NCI-H69 (cell line): ENCODE data around the gene PLK5.

Source experiments
- DNase-seq: peaks from one replicate; lab custom pipeline; 2025; lab: John Stamatoyannopoulos, UW

The PLK5 gene, protein sequence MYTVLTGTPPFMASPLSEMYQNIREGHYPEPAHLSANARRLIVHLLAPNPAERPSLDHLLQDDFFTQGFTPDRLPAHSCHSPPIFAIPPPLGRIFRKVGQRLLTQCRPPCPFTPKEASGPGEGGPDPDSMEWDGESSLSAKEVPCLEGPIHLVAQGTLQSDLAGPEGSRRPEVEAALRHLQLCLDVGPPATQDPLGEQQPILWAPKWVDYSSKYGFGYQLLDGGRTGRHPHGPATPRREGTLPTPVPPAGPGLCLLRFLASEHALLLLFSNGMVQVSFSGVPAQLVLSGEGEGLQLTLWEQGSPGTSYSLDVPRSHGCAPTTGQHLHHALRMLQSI

DNA sequence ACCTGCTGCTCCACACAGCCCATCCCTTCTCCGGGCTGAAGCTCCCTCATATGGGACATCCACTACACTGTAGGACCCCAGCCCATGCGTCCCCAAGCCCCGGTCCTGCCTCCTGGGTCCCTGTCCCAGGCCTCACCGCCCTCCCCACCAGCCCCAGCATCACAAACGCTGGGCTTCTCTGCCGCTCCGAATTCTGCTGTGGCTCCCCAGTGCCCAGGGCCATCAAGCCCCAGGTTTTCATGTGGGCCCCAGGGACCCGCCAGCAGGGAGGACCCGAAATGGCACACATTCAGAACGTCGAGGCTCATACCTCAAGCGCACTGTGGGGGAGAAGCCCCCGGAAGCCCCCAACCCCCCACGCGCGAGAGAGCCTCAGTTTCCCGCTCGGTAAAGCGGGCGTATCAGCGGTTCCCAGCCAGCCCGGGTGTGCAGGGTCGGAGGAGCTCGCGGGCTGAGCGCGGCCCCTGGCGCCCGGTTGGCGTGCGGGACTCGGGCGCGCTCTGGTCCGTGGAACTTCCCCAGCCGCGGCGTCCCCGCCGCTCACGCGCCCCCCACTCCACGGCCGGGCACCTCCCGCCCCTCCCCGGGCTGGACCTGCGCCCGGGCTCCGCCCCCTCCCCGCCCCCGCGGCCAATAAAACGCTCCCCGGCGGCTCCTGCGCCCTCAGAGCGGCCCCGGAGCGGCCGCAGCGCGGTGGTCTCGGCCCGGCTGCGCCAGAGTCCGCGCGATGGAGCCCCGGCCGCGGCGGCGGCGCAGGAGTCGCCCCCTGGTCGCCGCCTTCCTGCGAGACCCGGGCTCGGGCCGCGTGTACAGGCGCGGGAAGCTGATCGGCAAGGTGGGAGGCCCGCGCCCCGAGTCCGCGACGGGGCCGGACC, at the start of gene PLK5:
TSS of gene PLK5 (plus strand) at position 666 of the 875 bp plus-strand sequence. CDS start 2,920 bp downstream, outside the sequence.
- DNase-seq, result no peak

DNA sequence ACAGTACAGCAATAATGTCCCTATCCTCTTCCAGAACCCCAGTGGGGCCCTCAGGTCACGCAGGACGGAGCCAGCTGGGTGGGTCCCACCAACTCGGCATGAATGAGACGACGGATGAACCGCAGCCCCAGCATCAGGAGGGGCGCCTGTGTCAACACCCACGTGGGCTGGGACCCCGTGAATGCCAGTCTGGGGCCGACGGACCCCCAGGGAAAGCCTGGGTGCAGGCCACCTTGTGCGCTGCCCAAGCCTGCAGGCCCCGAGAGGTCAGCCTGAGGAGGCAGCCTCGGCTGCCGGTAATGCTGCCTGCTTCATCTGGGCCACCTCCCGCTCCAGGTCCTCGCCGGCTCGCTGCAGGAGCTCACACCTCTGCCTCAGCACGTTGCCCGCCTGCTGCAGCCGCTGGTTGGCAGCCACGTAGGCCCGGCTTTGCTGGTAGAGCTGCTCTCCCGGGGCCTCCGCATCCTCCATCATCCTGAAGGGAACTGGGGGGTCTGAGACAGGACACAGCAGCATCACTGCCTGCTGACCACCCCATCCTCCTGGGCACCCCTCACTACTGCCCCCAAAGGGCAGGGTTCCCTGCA, 49.0 kb upstream of the PLK5 start:
- no peak for DNase-seq

DNA sequence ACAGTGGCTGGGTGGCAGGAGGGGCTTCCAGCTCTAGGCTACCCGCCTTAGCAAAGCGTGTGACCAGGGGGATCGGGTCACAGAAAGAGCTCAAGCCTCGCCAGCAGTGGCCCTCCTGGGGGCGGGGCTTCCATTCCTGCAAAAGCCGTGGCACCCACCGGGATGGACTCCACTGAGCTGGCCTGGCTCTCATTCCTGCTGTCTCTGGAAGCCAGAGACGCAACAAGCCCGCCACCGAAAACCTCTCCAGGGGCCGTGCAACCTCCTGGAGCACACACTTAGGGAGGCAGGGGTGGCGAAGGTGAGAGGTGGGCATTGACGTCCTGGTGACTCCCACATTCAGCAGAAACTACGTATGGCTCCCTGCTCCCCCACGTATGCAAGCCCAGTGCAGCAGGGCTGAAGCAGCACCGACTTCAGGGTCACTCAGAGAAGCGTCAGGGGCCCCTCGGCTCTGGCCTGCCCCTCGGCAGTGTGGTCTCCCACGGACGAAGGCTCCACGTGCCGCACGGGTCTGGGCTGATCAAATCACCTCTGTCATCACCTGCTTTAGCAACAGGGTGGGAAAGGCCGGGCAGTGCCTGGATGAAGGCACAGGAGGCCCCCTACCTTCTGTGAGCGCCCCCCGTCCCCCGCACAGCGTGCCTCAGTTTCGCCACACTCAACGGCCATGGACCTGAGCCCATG, 48.0 kb upstream of the PLK5 start:
- DNase-seq, result no peak

DNA sequence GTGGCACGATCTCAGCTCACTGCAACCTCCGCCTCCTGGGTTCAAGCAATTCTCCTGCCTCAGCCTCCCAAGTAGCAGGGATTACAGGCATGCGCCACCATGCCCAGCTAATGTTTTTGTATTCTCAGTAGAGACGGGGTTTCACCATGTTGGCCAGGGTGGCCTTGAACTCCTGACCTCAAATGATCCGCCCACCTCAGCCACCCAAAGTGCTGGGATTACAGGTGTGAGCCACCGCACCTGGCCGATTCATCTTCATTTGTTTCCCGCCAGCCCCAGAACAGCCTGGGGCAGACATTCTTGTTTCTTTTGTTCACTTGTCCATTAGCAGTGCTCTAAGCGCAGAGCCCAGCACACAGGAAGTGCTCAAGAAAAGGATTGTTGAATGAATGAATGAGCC, 46.8 kb upstream of the PLK5 start:
- DNase-seq, result peak; percentile 26

DNA sequence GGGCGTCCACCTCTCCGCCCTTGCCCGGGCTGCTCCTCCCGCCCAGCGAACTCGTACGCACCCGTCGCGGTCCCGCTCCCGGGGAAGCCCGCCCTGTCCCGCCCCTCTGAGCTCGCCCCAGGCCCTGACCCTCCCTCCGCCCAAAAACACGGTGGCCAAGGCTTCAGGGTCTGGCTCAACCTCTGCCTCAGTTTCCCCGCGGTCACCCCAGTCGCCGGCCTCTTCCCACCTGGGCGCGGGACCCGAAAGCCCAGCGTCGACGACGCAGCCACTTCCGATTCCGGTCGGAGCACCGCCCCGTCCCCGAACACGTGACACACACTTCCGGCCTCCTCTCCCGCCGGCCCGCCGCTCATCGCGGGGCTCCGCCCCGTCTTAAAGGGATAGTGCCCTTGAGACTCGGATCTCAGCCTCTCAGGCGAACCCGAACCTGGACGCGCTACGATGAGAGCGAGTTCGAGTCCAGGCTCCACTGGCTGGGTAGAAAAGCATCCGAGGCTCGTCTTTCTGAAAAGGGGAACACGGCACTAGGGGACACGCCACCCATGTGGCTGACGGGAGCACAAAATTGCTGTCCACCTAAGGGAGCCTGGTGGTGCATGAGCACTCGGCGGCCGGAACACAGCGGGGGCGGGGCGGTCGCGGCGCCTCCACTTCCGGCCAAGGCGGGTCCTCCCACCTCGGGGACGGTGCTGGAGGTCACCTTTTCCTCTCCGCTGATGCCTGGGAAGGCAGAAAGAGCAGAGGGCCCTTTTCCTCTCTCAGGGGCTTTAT, 44.8 kb upstream of the PLK5 start, which contains the start of gene C19orf25:
TSS of gene C19orf25 (minus strand) at position 282 of the 774 bp plus-strand sequence. CDS start 312 bp downstream, outside the sequence.
- peak; percentile 98 for DNase-seq

DNA sequence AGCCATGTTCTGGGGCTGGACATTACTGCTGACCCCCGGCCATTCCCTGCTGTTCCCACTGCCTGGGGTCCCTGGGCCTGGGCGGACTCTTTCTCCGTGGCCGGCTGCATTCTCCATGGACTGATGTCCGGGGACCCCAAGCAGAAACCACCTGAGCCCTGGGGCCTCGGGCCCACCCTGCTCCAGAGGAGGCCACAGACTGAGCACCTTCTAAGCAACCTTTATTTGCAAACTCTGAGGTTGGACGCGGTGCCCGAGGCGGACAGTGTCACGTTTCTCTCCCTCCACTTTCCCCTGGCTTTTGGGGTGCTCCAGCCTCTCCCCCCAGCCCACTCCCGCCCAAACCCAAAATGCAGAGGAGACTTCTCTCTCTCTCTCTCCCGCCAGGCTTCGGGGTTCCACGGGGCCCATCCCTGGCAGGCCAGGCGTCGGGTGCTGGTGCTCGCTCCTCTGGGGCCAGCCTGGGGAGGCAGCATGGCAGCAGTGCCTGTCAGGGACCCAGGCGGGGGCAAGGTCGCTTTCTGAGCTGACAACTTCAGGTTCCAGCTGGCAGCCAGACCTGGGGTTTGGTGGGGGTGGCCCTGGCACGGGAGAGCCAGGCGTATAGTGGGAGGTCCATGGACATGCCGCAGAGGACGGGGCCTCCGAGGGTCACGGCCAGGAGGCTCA, 42.5 kb upstream of the PLK5 start:
- no peak for DNase-seq

DNA sequence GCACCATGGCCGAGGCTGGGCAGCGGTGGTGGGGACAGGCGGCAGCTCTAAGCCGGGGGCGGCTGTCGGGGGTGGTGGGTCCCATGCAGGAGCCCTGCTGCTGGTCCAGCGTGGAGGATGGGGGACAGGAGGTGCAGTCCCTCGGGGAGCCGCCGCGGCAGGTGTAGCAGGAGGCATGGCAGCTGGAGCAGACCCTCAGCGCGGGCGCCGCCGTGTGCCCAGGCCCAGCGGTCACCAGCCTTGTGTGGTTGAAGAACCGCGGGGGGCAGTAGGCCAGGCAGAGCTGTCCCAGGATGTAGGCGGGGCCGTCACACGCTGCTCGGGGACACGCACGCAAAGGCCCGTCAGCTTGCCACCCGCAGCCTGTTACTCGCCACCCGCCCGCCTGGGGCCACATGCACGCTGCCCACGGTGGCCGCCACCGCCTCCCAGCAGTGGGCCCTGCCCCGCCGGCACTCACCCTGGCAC, 42.0 kb upstream of the PLK5 start:
- DNase-seq, result peak; percentile 42

DNA sequence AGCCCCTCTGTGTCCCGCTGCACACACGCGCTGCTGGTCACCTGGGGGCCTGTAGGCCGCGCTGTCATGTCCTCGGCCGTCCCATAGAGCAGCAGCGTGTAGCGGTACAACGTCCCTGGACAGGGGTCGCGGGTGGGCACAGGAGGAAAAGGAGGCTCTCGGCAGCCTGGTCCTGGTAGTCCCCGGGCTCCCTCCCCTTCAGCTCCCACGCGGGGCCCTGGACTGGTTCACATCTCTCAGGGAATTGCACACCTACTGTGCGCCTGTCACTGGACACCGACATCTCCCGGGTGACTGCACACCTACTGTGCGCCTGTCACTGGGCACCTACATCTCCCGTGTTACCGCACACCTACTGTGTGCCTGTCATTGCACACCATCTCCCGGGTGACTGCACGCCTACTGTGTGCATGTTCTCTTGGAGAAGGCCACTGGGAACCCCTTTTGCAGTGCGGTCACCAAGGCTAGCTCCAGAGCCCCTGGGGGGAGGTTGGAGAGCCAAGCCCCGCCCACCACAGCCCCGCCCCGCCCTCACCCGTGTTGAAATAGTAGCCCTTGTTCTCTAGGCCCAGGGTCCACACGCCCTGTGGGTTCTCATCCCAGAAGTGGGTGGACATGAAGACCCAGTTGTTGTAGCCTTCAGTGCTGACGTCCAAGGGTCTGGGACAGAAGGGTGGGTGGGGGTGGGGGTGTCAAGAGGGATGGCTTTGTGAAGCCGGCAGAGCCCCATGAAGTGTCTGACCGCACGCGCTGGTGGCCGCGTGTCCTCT, 41.3 kb upstream of the PLK5 start:
- DNase-seq, result no peak

DNA sequence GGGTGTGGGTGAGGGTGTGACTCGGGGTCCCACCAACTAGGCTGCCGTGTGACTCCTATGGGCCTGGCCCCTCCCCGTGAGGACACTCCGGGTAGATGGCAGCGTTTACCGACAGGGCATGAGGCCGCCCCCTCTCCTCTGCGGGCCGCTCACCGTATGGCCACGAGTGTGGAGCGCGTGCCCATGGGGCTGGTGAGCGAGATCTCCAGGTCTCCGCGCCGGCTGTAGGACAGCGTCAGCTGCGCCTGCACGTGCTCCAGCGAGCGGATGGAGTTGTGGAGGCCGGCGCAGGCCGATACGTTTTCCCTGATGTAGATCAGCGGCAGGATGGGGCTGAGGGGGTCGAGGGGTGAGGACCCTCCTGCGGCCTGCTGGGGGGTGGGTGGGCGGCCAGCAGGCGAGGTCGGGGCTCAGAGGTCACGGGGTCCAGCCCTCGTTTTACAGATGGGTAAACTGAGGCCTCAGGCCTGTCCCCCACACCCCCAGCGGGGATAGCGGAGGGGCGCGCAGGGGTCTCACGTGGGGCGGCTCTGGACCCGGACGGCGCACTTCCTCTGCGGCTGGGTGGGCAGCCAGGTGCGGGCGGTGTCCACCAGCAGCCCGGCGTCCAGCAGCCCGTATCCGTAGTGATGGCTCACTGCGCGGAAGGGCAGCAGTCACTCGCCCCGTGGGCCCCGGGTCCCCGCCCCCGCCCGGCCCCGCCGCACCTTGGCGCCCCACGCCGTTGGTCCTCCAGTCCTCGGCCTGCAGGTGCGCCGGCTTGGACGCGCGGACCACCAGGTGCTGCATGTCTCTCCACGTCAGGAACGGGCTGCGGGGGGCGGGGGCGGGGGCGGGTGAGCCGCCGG, 40.5 kb upstream of the PLK5 start:
- DNase-seq, result no peak

DNA sequence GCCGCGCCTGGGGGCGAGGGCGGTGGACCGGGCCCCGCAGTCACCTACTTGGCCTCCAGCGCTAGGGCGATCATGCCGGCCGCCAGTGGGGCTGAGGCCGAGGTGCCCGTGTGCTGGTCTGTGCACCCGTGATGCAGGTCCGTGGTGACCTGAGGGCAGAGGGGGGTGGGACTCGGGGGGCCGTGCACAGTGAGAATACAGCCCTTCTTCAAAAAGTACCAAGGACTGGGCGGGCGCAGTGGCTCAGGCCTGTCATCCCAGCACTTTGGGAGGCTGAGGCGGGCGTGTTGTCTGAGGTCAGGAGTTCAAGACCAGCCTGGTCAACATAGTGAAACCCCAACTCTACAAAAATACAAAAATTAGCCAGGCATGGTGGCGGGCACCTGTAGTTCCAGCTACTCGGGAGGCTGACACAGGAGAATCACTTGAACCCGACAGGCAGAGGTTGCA, 39.9 kb upstream of the PLK5 start:
- DNase-seq, result no peak

DNA sequence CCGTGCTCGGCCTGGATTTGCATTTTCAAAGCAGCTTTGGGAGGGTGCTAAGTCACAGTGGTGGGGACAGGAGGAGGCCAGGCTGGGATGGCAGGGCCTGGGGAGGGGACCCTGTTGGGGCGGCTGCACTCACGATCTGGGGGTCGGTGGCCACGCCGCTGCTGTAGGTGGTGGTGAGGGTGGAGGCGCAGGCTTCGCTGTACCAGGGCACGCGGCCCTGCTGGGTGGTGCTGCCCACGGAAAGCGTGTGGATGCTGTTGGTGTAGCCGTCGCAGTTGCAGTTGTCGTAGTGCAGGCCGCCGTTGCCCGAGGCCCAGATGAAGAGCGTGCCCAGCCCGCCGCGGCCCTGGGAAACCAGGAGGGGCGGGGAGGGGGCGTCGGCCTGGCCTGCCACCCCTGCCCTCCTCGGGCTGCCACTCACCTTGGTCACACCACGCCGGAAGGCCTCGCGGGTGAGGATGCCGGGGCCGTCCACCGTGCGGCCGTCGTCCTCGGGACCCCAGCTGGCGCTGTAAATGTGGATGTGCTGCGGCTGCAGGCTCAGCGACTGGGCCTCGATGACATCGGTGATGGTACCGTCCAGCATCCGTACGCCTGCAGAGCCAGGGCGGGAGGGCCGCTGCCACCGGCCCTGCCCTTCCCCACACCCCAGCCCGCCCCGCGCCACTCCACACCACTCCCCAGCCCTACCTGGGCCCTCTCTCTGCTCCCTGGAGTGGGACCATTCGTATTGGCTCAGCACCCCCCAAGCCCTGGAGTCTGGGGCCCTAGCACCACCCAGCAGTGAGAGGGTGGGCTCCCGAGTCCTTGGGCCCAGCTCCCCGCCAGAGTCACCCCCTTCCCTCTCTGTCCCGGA, 36.9 kb upstream of the PLK5 start:
- no peak for DNase-seq

DNA sequence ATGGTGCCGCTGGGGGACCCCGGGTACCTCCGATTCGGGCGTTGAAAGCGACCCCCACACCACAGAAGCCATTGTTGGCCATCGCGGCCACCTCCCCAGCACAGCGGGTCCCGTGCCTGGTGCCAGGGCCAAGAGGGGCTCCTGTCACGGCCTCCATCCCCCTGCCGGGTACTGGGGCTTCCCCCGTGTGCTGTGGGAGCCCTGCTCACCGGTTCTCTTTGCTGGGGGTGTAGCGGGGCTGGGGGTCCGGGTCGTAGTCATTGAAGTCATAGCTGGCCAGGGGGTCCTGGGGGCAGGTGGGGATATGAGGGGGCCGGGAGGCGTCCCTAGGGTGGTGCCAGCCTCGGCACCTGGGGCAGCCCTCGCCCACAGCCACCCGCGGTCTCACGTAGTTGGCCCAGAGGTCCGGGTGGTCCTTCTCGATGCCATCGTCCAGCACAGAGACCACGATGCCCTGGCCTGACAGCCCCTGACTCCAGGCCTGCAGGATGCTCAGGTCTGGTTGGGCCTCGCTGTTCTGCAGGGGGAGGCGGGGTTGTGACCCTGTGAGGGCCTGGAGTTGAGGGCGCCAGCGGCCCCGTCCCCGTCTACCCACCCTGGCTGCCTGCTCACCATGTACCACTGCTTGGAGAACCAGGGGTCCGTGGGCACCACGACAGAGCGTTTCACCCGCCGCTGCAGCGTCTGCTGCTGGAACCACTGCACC, 36.1 kb upstream of the PLK5 start:
- DNase-seq, result no peak

DNA sequence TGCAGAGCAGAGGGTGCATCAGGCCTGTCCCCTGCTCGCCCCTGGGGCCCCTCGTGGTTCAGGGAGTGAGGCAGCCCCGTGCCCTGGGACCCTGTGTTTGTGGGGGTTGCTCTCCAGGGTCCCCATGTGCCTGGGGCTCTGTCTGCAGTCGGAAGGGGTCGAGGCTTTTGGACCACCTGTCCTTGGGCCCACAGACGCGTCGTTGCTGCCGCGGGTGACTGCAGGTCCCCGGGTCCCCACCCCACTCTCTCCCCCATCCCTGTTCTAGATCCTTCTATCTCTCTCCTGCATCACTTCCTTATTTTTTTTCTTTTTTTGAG, 35.6 kb upstream of the PLK5 start:
- no peak for DNase-seq

DNA sequence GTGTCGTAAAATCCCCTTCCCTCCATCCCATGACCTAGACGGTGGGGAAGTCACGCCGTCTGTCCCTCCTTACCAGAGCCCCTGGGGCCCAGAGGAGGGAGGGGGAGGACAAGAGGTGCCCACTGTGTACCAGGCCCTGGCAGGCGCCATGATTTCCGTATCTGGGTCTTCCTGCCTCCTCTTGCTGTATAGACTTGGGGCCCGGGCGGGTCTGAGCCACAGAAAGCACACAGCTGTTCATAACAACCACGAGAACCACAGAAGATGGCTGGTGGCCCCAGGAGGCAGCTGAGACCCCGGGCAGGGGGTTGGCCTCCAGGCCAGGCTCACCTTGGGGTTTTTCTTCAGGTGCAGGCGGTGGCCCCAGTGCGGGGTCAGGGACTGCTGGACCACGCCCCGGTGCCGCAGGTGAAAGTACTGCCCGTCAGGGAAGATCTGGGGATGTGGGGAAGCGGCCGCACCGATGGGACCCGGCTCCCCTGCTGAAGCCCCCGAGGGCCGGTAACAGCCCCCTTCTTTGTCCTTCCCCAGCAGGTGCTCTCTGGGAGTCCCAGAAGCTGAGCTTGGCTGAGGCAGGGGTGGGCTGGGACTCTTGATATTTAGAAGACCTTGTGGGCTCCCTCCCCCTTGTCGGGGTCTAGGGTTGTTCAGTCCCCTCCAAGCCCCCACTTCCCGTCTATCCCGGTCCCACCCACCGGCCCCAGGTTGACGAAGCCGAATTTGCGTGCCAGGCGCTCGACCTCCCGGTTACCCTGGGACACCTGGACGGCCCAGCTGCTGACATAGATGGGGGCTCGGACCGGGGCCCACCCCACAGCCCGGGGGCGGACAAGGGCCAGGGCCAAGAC, 34.2 kb upstream of the PLK5 start:
- peak; percentile 63 for DNase-seq

DNA sequence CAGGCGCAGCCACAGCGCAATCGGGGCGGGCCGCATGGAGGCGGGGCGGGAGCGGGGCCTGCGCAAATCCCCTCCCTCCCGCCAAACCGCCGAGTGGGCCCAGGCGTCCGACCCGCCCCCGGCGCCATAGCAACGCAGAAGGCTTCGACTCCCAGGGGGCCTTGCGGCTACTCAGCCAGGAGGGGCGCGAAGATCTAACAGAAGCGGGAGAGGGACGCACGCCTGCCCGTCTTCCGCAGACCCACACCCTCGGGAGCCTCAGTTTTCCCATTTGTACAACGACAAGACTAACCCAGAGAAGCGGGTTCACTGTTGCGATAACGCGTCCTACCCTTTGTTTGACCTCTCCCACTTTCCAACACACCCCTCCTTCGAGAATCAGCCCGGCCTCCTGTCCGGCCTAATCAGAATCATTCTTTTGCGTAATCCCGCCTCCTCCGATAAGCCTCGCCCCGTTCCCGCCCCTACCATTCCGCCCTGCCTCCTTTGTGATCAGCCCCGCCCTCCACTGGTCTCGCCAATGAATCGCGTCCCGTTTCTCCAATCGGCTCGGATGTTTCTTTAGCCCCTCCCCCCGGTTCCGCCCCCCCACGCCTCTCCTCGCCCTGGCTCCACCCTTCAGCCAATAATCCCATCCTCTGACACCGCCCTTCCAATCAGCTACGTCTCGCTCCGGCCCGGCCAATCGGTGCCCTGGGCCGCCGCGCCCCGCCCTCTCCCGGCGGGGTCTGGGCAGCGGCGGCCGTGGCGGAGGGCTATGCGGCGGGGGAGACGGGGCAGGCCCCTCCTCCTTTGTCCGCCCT, 33.4 kb upstream of the PLK5 start, which contains the start of gene PCSK4:
TSS of gene PCSK4 (minus strand) at position 40 of the 803 bp plus-strand sequence. CDS start at position 36, 4 bp downstream.
- peak; percentile 100 for DNase-seq
